DND-41 (cell line): ENCODE results near the gene TMEM185B.
"Not testable (repeated sequence)": the region's sequence is repeated elsewhere in the genome, so short reads cannot be mapped to it uniquely, and the experiment has no call there.

ENCODE experiments used
- ATAC-seq: fragments of 200-7000 bp; cut with Tn5 transposase; 3 replicates; pipeline ENCODE4 v1.9.1; 2021; ENCODE audit warnings: low read depth; ENCODE audit not compliant: insufficient read depth
- DNase-seq: peaks from one replicate; pipeline ENCODE4 v3.0.0-alpha.2; 2020
- H2AFZ ChIP-seq: 2 replicates; pipeline ENCODE4 v1.6.0; 2012; ENCODE audit warnings: low read depth, low read length
- H3K27ac ChIP-seq: 2 replicates; pipeline ENCODE4 v1.5.1; 2012; ENCODE audit warnings: low read length, inconsistent platforms
- H3K27me3 ChIP-seq: fragments of 200-600 bp; sonication (generic); 2 replicates; pipeline ENCODE4 v1.6.0; 2012; ENCODE audit warnings: low read length, mild to moderate bottlenecking, inconsistent platforms; ENCODE audit not compliant: insufficient read depth, poor library complexity
- H3K36me3 ChIP-seq: 2 replicates; pipeline ENCODE4 v1.5.1; 2012; ENCODE audit warnings: low read length, inconsistent platforms; ENCODE audit not compliant: insufficient read depth
- H3K4me1 ChIP-seq: 2 replicates; pipeline ENCODE4 v1.5.1; 2012; ENCODE audit warnings: mild to moderate bottlenecking, low read length; ENCODE audit not compliant: insufficient read depth
- H3K4me2 ChIP-seq: 2 replicates; pipeline ENCODE4 v1.6.0; 2012; ENCODE audit warnings: mild to moderate bottlenecking, moderate library complexity, low read length, inconsistent platforms; ENCODE audit not compliant: insufficient read depth
- H3K4me3 ChIP-seq, 2 experiments: fragments of 200-600 bp in 1 of 2; shearing (Covaris generic) in 1 of 2; 2 replicates each; pipeline ENCODE4 v1.5.1; 2012 to 2016; ENCODE audit warnings: inconsistent platforms in 2 of 2, low read length in 2 of 2, mild to moderate bottlenecking in 2 of 2, low read depth in 1 of 2, moderate library complexity in 1 of 2
- H3K79me2 ChIP-seq: 2 replicates; pipeline ENCODE4 v1.6.0; 2012; ENCODE audit warnings: low read length, inconsistent platforms; ENCODE audit not compliant: insufficient read depth
- H3K9ac ChIP-seq: 2 replicates; pipeline ENCODE4 v1.6.0; 2012; ENCODE audit warnings: low read depth, mild to moderate bottlenecking, inconsistent platforms, low read length, moderate library complexity
- H3K9me3 ChIP-seq: 2 replicates; pipeline ENCODE4 v1.5.1; 2012; ENCODE audit warnings: low read length, moderate library complexity, mild to moderate bottlenecking, inconsistent platforms; ENCODE audit not compliant: insufficient read depth, severe bottlenecking
- H4K20me1 ChIP-seq: 2 replicates; pipeline ENCODE4 v1.6.0; 2012; ENCODE audit warnings: low read length; ENCODE audit not compliant: insufficient read depth
- CTCF ChIP-seq: IDR thresholded peaks from 2 replicates; pipeline ENCODE4 v1.5.1; 2012; ENCODE audit warnings: borderline replicate concordance, low read length, moderate library complexity, mild to moderate bottlenecking; ENCODE audit not compliant: poor library complexity, severe bottlenecking; ENCODE audit errors: extremely low read depth
- EZH2 ChIP-seq: IDR thresholded peaks from 3 replicates; pipeline ENCODE4 v1.6.1; 2012; ENCODE audit warnings: borderline replicate concordance, low read depth, mild to moderate bottlenecking, moderate library complexity, low read length, inconsistent platforms; ENCODE audit not compliant: severe bottlenecking

The TMEM185B gene

GRCh38 chr2:120204417-120204816, 18.8 kb downstream of the TMEM185B start:
- Histone ChIP-seq H3K9me3 (no peaks in the 10 kb centered on the region), H4K20me1 (no peaks in the 10 kb centered on the region), H3K27ac (no peak overlapping the region), H3K4me2 (no peak overlapping the region), H3K9ac (no peak overlapping the region), H3K36me3 (no peaks in the 10 kb centered on the region), H3K4me1 (no peaks in the 10 kb centered on the region), H2AFZ (no peak overlapping the region), H3K79me2 (no peaks in the 10 kb centered on the region), H3K4me3 (no peak overlapping the region), H3K27me3 (no peaks in the 10 kb centered on the region)
- no peak for TF ChIP-seq EZH2
- TF ChIP-seq CTCF: no peak
- ATAC-seq (no peak), DNase-seq (no peak)

GRCh38 chr2:120204022-120204405, 19.2 kb downstream of the TMEM185B start:
- Histone ChIP-seq H3K4me3 (no peak overlapping the region), H3K9me3 (no peaks in the 10 kb centered on the region), H3K4me1 (no peaks in the 10 kb centered on the region), H4K20me1 (no peaks in the 10 kb centered on the region), H3K4me2 (no peak overlapping the region), H2AFZ (no peak overlapping the region), H3K36me3 (no peaks in the 10 kb centered on the region), H3K79me2 (no peaks in the 10 kb centered on the region), H3K9ac (no peak overlapping the region), H3K27ac (no peak overlapping the region), H3K27me3 (no peaks in the 10 kb centered on the region)
- ATAC-seq (no peak), DNase-seq (no peak)
- TF ChIP-seq EZH2: no peak
- TF ChIP-seq CTCF: no peak

GRCh38 chr2:120203251-120204021, 19.8 kb downstream of the TMEM185B start:
- H3K9me3 ChIP-seq: no peaks in the 10 kb centered on the region
- no peak overlapping the region for H3K4me3 ChIP-seq
- H3K4me2 ChIP-seq: no peak overlapping the region
- H3K27ac ChIP-seq: no peak overlapping the region
- H4K20me1 ChIP-seq: no peaks in the 10 kb centered on the region
- H3K4me1 ChIP-seq: no peaks in the 10 kb centered on the region
- DNase-seq: no peak
- H3K36me3 ChIP-seq: no peaks in the 10 kb centered on the region
- no peak overlapping the region for H2AFZ ChIP-seq
- H3K9ac ChIP-seq: no peak overlapping the region
- H3K79me2 ChIP-seq: no peaks in the 10 kb centered on the region
- H3K27me3 ChIP-seq: no peaks in the 10 kb centered on the region
- TF ChIP-seq EZH2 (no peak), CTCF (no peak)
- ATAC-seq: no peak

GRCh38 chr2:120199817-120200459, 23.3 kb downstream of the TMEM185B start:
- not testable (repeated sequence) for H3K9me3 ChIP-seq, H3K4me2 ChIP-seq, H3K9ac ChIP-seq, H3K4me1 ChIP-seq, H3K4me3 ChIP-seq, H2AFZ ChIP-seq, H4K20me1 ChIP-seq, ATAC-seq, H3K36me3 ChIP-seq, H3K27ac ChIP-seq, H3K27me3 ChIP-seq, DNase-seq, H3K79me2 ChIP-seq
